ENCODE results near the gene COPS7A. TPM values are rescaled to one million over a fixed set of nuclear protein-coding genes. Genes with fewer than 3 reads are reported as not detected.
A peak's percentile ranks its signal among the peaks of the same experiment; 100 is the strongest.

COPS7A gene
- total RNA-seq, 2 donors from 2014 or later: 49.6 to 60.6 TPM

DNA sequence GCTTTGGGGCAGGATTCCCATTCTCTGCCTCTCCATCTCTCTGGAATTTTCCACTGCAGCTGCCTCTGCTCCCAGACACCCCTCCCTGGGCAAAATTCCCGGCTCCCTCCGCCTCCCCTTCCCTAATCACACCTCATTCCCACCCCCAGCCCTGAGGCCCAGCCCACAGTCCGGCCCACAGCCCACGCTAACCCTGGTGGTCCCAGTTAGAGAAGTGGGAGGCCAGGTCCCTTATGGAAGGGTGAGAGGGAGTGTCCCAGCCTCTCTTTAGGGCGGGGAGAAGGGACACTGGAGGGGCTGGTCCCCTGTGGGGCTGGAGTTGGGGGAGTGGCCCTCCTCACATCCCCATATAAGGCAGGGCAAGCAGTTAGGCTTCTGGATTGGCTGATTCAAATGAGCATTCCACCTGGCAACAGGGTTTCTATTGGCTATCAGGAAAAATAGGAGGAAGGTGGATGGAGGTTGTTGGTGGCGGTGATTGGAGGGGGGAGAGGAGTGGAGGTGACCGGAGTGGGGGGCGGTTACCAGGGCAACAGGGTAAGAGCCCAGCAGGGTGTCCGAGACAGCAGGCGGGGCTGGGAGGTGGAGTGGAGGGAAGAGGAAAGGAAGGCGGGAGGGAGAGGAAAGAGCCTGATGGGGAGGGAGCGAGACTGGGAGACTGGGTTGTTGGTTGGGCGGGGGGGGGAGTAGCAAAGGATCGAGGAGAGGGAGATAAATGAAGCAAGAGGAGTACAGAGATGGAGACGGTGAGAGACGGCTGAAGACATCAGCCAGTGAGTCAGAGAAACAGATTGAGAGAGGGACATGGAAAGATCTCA, 40.4 kb downstream of the COPS7A start:
- Mint-ChIP-seq H3K4me1 (ENCODE audit: low read depth in 2 of 2) (peaks cover 26 to 36% of the 10 kb centered on the region in 2 donors), H3K27me3 (peaks cover 20 to 29% of the 10 kb centered on the region in 2 donors), H3K27ac (peak overlapping the region; percentile 40 to 52), H3K4me3 (peak overlapping the region; percentile 83), H3K36me3 (no peaks in the 10 kb centered on the region), H3K9me3 (no peaks in the 10 kb centered on the region)
- DNase-seq (ENCODE audit: low spot score): peak; percentile 76
- ATAC-seq: peak; percentile 87 to 89

DNA sequence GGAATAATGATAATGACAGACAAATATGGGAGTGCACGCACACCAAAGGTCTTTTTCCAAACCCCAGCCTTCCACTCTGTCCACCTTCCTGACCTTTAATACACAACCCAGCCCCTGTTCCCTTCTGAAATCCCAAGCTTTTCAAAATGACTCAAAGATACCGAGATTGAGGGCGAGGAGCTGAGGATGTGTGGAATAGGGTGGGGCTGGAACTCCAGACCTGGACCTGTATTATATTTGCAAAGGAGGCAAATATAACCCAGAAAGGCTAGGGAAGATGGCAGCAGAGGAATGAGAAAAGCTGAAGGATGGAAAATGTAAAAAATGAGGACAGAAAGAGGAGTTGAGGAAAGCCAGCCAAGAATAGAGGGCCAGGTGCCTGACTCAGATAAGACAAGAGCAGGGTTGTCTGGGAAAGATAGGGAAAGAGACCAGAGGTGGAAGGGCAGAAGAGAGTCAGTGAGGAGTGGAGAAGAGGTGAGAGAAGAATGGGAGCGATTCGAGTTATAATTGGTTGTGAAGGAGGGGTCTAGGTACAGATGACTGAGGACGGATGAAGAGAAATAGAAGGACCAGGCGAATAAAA, 41.3 kb downstream of the COPS7A start:
- ATAC-seq (no peak), DNase-seq (ENCODE audit: low spot score) (no peak)
- Mint-ChIP-seq H3K4me3 (peak overlapping the region; percentile 90), H3K9me3 (no peaks in the 10 kb centered on the region), H3K27ac (peak overlapping the region; percentile 40 to 51), H3K27me3 (peaks cover 25 to 29% of the 10 kb centered on the region in 2 donors), H3K4me1 (ENCODE audit: low read depth in 2 of 2) (peaks cover 26 to 41% of the 10 kb centered on the region in 2 donors), H3K36me3 (no peaks in the 10 kb centered on the region)

DNA sequence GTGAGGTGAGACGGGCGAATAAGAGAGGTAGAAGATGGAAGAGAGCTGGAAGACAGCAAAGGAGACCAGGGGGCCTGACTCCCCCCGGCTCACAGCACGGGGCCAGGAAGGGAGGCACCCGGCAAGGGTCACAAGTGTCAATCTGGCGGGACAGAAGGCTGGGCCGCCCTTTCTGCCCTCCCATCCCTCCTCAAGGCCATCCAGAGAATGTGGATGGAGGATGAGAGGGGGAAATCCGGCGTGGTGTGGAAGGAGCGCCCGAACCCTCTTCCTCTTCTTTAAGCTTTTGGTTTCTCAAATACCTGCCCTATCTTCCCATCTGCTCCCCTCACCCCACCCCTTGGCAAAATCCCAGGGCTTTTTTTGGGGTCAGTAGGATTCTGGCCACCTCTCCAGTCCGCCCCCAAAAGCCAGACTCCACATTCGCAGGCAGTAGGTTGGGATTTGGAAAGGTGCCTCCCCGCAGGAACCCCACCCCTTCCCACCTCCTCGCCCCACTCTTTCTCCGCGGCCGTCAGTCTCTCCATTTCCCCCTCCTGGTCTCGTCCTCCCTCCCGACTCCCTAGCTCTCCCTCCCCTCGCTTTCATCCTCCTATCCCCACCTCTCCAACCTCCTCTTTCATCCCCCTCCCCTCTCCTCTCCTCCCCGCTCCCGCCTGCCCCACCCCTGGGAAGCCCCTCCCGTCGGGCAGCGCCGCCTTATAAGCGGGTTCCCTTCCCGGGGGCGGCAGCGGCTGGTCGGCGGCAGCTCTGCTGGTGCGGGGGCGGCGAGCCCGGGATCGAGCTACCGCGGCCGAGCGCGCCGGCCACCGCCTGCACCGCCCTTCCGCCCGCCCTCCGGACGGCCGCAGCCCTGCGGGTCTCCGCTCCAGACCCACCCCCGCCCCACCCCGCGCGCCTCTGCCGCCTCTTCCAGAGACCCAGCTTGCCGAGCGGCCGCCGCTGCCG, 42.1 kb downstream of the COPS7A start, which contains the start of gene PTMS:
PTMS (plus strand) TSS at position 730 of the 948 bp plus-strand sequence. CDS start 343 bp downstream, outside the sequence.
- H3K9me3 Mint-ChIP-seq: no peaks in the 10 kb centered on the region
- H3K27ac Mint-ChIP-seq: peak within 1 kb of the TSS; percentile 68 to 72
- DNase-seq (ENCODE audit: low spot score) (peak; percentile 68), ATAC-seq (peak; percentile 22 to 45)
- H3K36me3 Mint-ChIP-seq: no peaks in the 10 kb centered on the region
- peaks cover 26 to 43% of the 10 kb centered on the region in 2 donors for H3K4me1 Mint-ChIP-seq (ENCODE audit: low read depth in 2 of 2)
- H3K27me3 Mint-ChIP-seq: peaks cover 29% of the 10 kb centered on the region in 2 donors
- H3K4me3 Mint-ChIP-seq: peak within 1 kb of the TSS; percentile 93

DNA sequence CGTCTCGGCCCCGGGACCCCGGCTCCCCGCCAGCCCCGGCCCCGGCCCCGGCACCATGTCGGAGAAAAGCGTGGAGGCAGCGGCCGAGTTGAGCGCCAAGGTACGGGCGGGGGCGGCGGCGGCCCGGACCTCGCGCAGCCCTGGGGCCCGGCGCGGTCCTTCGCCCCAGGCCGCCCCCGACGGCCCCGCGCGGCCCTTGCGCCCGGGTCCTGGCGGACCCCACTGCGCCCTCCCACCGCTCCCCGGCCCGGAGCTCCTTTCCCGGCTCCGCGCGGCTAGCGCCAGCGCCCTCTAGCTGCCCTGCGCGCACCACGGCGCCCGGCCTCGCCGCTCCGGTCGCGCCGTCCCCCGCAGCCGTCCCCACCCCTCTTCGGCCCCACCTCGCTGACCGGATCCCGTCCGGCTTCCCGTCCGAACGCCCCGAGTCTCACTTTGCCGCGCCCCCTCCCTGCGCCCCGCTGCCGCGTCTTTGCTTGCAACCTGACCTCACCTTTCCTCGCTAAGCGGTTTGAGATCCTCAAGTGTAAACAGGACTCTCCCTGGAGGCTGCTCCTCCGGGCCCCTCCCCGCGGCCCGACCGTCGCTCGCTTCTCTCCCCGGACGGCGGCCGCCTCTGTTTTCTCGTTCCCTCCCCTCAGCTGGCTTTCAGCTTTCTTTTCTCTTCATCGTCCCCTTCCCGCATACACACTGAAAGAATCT, 43.0 kb downstream of the COPS7A start:
- peaks cover 32 to 36% of the 10 kb centered on the region in 2 donors for H3K27me3 Mint-ChIP-seq
- peak; percentile 71 for DNase-seq (ENCODE audit: low spot score)
- H3K36me3 Mint-ChIP-seq: no peaks in the 10 kb centered on the region
- ATAC-seq: peak; percentile 79 to 85
- H3K4me1 Mint-ChIP-seq (ENCODE audit: low read depth in 2 of 2): peaks cover 30 to 52% of the 10 kb centered on the region in 2 donors
- H3K9me3 Mint-ChIP-seq: no peaks in the 10 kb centered on the region
- H3K4me3 Mint-ChIP-seq: peak overlapping the region; percentile 93
- H3K27ac Mint-ChIP-seq: peak overlapping the region; percentile 68 to 72

DNA sequence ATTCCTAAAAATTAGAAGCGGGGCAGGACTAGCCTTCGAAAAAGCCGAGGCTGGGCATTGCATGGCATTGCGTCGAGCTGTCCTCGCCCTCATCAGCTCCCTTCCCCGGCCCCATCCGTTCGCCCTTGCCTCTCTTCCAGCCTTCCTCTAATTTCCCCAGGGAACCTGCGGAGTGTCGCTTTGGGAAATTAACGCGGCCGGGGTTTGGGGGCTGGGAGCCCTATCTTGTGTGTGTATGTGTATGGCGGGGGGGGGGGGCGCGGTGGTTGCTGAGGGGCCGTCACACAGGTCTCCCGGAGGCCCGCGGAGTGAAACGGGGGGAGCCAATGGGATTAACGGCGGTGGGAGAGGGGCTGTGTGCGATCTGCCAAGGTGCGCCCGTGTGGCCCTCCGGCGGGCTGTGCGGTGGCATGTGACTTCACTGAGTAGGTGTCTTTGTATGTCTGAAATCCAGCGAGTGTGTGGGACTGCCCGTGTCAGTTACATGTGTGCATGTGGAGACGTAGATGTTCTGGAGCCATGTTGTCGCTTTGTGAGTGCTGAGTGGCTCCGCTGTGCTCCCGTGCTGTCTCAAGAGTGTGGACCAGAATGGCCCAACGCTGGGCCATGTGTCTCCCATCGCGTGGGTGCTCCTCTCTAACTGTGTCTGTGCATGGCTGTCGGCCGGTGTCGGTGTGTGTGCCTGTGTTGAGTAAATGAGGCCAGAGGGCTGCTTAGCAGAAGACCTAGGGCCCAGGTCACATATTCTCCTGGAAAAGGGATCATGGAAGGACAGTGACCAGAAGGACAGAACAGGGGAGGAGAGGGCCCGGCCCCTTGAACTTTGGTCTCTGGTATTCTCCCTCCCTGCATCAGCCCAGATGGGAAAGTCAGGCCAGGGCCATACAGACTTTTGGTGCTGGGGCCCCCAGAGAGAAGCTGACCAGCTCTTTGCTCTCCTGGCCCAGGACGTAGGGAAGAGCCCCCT, 43.8 kb downstream of the COPS7A start:
- H3K4me3 Mint-ChIP-seq: peak overlapping the region; percentile 93
- DNase-seq (ENCODE audit: low spot score) (peak; percentile 50), ATAC-seq (no peak)
- peaks cover 33 to 56% of the 10 kb centered on the region in 2 donors for H3K4me1 Mint-ChIP-seq (ENCODE audit: low read depth in 2 of 2)
- peak overlapping the region; percentile 68 to 72 for H3K27ac Mint-ChIP-seq
- no peaks in the 10 kb centered on the region for H3K9me3 Mint-ChIP-seq
- peaks cover 36 to 37% of the 10 kb centered on the region in 2 donors for H3K27me3 Mint-ChIP-seq
- no peaks in the 10 kb centered on the region for H3K36me3 Mint-ChIP-seq

DNA sequence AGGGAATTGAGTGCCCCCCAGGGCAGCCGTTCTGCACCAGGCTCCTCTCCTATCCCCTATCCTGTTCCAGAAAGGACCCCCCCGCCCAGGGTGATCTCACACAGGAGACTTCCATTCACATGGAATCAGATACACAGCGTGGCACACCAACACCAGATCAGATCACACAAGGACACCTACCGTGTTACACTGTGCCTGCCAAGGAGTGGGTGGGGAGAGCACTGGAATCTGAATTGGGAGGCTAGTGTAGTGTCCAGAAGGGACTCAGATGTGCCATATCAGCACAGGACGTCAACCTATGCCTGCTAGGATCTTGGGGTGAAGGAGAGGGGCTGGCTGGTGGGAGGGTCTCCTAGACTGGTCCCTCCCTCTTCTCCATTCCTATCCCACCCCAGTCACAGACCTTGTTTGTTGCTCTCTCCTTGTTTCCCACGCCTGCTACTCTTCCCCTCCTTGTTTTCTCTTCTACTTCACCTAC, 44.6 kb downstream of the COPS7A start:
- Mint-ChIP-seq H3K27ac (peak overlapping the region in 1 of 2 donors; percentile 72), H3K4me3 (peak overlapping the region; percentile 93), H3K4me1 (ENCODE audit: low read depth in 2 of 2) (peaks cover 37 to 56% of the 10 kb centered on the region in 2 donors), H3K27me3 (peaks cover 36 to 40% of the 10 kb centered on the region in 2 donors), H3K9me3 (no peaks in the 10 kb centered on the region), H3K36me3 (no peaks in the 10 kb centered on the region)
- ATAC-seq: no peak
- DNase-seq (ENCODE audit: low spot score): peak; percentile 13

DNA sequence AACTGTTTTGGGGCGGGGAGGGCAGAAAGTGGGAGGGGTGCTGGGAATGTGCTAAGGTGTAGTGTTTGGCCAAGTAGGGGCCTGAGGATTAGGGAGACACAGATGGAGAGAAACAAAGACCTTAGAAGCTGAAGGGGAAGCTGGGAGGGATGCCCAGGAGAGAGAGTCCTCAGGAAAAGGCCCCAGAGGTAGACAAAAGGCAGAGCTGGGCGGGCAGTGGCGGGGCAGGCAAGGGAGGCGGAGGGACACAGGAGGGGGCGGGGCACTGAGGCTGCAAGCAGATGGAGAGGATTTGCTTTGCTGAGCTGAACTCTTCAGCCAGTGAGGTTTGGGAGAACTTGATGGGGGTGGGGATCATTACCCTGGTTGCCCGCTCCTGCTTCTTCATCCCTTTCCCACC, 45.1 kb downstream of the COPS7A start:
- Mint-ChIP-seq H3K9me3 (no peaks in the 10 kb centered on the region), H3K27me3 (peaks cover 36 to 40% of the 10 kb centered on the region in 2 donors), H3K36me3 (no peaks in the 10 kb centered on the region), H3K4me1 (ENCODE audit: low read depth in 2 of 2) (peaks cover 37 to 55% of the 10 kb centered on the region in 2 donors), H3K27ac (peak overlapping the region; percentile 12 to 72), H3K4me3 (peak overlapping the region; percentile 93)
- ATAC-seq: no peak
- peak; percentile 54 for DNase-seq (ENCODE audit: low spot score)

DNA sequence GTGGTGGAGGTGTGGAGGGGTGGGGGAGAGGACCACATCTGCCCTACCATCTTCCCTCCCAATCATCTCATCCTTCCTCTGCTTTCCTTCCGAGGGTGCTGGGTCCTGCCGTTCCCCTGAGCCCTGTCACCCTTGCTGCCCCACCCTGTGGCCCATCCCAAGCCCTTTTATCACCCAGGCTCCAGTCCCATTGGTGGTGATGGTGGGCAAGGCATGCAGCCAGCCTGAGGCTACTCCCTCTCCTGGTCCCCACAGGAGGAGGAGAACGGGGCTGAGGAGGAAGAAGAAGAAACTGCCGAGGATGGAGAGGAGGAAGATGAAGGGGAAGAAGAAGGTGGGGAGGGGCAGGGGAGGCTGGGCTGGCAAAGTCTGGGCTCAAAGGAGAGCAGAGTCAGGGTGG, 45.8 kb downstream of the COPS7A start:
- H3K4me3 Mint-ChIP-seq: peak overlapping the region; percentile 21
- H3K4me1 Mint-ChIP-seq (ENCODE audit: low read depth in 2 of 2): peaks cover 33 to 54% of the 10 kb centered on the region in 2 donors
- H3K27me3 Mint-ChIP-seq: peaks cover 33 to 37% of the 10 kb centered on the region in 2 donors
- DNase-seq (ENCODE audit: low spot score): peak; percentile 41
- no peak for ATAC-seq
- peak overlapping the region; percentile 12 to 72 for H3K27ac Mint-ChIP-seq
- H3K9me3 Mint-ChIP-seq: no peaks in the 10 kb centered on the region
- H3K36me3 Mint-ChIP-seq: peaks cover 3% of the 10 kb centered on the region

DNA sequence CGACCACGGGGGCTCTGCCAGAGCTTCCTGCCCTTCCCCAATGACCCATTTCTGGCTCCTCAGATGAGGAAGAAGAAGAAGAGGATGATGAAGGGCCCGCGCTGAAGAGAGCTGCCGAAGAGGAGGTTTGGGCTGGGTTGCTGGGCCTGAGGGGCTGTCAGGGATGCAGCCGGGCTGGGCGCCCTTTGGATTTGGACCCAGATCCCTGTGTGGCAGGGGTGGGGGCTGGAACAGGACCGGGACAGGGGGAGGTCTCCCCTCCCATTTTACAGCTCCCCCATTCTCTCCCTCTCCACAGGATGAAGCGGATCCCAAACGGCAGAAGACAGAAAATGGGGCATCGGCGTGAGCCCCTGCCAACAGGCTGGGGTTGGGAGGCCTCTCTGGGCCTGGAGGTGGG, 46.2 kb downstream of the COPS7A start:
- Mint-ChIP-seq H3K27ac (peak overlapping the region in 1 of 2 donors; percentile 72), H3K4me1 (ENCODE audit: low read depth in 2 of 2) (peaks cover 35 to 54% of the 10 kb centered on the region in 2 donors), H3K4me3 (no peak overlapping the region), H3K36me3 (peaks cover 7% of the 10 kb centered on the region), H3K9me3 (no peaks in the 10 kb centered on the region), H3K27me3 (peaks cover 34 to 39% of the 10 kb centered on the region in 2 donors)
- no peak for ATAC-seq
- peak; percentile 12 for DNase-seq (ENCODE audit: low spot score)

DNA sequence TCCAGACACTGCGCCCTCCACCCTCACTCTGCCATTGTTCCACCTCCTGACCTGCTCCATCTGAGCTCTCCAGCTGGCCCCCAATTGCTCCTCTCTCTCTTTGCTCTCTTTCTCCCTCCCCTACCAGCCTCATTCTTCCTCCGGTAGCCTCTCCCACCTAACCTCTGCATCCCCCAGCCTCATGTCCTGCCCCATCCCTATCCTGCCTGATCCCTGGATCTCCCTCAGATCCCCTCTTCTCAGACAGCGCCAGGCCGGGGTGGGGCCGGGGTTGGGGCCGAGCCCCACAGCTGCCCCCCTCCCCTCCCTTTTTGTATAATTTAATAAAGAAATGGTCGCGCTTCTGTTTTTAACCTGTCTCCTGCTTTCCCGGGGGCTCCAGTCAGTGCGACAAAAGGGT, 46.8 kb downstream of the COPS7A start:
- Mint-ChIP-seq H3K4me1 (ENCODE audit: low read depth in 2 of 2) (peaks cover 35 to 54% of the 10 kb centered on the region in 2 donors), H3K27ac (peak overlapping the region; percentile 52 to 93), H3K36me3 (peaks cover 11% of the 10 kb centered on the region), H3K27me3 (peaks cover 34 to 39% of the 10 kb centered on the region in 2 donors), H3K9me3 (no peaks in the 10 kb centered on the region), H3K4me3 (peak overlapping the region; percentile 37)
- peak; percentile 26 for DNase-seq (ENCODE audit: low spot score)
- no peak for ATAC-seq

DNA sequence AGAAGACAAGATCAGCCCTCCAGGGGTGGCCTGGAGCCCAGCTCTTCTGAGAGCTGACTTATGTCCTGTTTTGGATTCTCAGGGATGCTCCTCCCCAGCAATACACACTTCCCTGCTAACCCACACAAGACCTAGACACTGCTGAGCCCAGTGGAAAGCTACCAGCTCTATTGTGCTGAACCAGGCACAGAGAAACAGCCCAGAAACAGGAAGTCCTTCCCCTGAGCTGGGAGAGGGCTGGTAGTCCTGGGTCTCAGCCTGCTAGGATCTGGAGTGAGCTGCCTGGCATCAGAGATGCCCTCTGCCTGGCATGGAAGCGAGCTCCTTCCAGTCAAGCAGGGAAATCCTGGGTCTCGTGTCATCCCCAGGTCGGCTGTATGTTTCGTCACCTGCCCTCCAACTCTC, 47.2 kb downstream of the COPS7A start:
- Mint-ChIP-seq H3K27ac (peak overlapping the region; percentile 52 to 93), H3K27me3 (peaks cover 32 to 41% of the 10 kb centered on the region in 2 donors), H3K4me3 (peak overlapping the region; percentile 83), H3K4me1 (ENCODE audit: low read depth in 2 of 2) (peaks cover 36 to 58% of the 10 kb centered on the region in 2 donors), H3K36me3 (peaks cover 16% of the 10 kb centered on the region), H3K9me3 (no peaks in the 10 kb centered on the region)
- ATAC-seq: no peak
- DNase-seq (ENCODE audit: low spot score): peak; percentile 31

All from natural killer cell treated with Interleukin-12 subunit alpha and Interleukin-12 subunit beta and Interleukin-15 and Interleukin-18, amount 100 ng/mL, for 72 hours (primary cell).